ENCODE results near the gene SEMA6B.

The SEMA6B gene

DNA sequence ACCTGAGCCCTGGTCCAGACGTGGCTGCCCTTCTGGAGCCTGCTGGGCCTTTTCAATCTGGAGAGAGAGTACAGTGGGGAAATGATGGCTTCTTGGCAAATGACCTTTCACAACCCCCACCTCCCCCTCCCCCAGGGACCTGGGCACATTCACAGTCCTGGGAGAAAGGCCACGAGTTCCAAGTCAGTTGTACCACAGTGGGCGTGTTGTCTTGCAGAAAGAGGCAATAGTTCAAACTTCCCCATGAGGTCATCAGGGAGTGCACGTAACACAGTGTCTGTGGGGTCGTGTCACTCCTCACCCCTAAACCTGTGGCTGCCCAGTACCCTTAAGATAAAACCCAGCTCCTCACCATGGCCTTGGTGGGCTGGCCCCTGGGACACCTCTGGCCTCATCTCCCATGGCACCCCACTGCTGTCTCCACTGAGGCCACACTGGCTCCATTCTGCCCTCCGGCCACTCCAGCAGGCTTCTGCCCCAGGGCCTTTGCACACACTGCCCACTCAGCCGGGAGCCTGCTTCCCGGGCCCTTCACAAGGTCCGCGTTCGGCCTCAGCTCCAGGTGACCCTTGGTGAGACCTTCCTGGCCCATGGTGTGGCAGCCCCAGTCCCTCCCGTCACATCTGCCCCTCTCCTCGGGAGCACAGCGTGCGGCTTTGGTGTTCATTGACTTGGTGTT lies 54.5 kb downstream of the SEMA6B start:
- DNase-seq, result no peak

DNA sequence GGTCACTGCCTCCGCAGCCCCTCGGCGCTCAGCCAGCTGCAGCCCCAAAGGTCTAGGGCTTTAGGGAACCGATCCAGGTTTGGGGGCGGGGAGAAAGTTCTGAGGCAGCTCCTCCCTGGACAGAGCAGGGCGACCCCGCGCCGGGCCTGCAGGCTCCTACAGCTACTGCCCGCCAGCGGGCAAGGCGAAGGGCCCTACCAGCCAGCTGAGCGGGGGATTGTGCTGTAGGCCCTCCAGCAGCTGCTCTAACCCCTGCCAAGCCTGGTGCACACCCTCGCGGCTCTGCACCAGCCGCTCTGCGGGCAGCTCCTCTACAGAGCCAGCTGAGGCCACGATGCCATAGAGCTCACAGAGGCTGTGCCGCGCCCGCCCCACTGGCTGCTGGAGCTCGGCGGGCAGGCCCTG lies 55.2 kb downstream of the SEMA6B start:
- DNase-seq, result no peak

DNA sequence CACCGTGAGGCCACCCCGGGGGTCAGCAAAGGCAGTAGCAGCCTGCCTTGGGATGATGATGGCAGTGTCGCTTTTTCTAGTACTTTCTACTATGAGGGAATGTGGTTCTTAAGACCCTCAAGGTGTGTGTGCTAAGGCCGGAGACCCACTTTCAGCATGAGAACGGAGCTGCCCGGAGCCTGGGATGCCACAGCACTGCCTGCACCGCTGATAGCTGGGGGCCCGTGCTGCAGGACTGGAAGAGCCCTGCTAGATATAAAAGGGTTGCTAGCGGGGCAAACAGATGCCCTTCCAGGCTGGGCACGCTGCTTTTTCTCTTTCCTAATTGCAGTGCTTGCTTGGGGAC lies 55.7 kb downstream of the SEMA6B start:
- DNase-seq, result no peak

DNA sequence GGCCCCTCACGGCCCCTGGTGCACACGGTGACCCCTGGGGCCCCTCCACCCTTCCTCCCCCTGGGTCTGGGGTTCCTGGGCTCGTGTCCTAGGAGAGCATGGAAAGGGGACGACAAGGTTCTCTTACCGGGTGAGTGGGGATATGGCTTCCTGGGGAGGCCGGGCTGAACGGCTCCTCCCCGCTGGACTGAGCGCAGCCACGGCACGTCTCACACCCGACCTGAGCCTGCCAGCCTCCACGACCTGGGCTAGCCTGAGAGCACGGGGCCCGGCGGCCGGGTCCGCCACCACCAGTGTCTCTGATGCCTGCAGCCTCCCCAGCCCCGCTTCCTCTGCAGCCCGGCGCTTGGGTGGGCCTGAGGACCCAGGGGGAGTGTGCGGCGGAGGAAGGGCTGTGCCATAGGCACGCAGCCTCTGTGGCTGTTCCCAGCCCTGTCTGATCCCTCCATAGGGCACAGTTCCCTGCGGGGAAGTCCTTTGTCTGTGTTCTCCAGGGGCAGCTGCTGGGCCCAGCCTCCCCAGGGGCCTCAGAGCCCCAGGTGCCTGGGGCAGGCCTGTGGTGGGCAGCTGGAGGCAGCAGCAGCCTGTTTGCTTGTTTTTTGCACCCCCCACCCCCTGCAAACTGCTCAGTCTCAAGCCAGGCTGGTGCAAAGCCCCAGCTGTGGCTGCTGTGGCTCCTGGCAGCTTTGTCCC lies 56.2 kb downstream of the SEMA6B start:
- no peak for DNase-seq

DNA sequence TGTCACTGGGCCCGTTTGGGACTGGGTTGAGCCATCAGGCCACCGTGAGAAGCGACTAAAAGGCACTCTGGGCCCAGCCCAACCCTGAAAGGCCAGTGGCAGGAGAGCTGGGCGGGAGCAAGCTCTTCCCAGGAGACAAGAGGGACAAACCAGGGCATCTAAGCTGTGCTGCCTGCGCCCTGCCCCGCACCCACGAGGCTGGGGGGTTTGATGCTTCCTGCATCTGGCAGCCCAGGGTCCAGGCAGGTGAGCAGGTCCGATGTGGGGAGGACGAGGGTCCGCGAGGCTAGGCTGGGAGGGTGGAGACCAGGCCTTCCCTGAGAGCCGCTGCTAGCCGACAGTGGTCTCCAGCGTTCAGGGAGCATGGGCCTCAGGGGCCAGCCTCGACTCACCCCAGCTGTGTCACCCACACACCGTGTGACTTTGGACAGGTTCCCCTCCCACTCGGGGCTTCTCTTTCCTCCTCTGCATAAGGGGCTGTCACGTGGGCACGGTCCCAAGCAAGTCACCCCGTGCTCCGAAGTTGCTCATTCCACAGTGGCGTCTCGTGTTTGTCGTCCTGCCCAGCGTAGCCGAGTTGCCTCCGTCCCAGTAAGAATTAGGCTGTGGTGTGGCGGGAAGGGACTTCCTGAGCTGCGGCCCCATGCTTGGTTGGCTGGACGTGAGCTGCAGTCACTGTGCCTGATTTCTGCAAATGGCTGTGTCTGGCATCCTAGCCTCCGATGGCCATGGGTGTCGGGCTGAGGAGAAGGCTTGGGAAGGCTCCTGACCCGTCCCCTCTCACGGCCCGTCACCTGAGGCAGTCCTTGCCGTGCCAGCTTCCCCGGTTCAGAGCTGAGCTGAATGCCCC lies 57.0 kb downstream of the SEMA6B start:
- no peak for DNase-seq

DNA sequence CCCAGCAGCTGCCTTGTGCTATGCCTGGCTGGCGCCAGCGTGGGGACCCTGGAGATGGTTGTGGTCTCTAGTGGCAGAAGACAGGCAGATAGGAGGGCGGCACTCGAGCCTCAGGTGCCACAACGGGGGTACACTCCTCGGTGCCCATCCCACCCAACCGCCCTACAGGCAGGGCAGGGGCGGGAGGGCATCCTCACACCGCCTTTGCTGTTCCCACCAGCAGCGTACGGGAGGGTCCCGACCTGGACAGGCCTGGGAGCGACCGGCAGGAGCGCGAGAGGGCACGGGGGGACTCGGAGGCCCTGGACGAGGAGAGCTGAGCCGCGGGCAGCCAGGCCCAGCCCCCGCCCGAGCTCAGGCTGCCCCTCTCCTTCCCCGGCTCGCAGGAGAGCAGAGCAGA lies 57.8 kb downstream of the SEMA6B start:
- DNase-seq, result no peak

DNA sequence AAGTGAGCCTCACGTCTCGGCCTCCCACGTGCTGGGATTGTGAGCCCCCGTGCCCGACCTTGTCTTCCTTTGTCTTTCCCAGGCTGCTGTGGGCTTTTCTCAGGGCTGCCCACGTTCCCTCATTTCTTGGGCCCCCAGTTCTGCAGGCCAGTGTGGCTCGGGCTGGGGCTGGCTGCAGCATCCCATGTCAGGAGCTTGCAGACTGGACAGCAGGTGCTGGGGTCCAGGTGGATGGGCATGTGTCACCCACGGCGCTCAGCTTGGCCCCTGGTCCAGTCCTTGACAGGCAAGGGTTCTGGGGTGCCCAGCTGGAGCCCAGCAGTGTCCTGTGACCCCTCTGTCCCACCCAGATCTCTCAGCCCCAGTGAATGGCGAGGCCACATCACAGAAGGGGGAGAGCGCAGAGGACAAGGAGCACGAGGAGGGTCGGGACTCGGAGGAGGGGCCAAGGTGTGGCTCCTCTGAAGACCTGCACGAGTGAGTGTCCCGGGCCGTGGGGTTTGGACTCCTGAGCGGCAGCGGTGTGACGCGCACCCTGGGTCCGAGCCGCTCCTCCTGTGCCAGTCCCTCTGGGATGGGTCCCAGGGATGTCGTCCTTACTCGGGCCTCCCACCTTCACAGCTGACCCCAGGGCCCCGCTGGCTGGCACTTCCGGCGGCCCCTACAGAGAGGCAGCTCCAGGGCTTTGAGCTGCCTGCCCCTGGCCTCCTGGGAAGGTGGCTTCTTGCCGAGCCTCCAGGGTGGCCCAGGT lies 58.5 kb downstream of the SEMA6B start:
- no peak for DNase-seq

DNA sequence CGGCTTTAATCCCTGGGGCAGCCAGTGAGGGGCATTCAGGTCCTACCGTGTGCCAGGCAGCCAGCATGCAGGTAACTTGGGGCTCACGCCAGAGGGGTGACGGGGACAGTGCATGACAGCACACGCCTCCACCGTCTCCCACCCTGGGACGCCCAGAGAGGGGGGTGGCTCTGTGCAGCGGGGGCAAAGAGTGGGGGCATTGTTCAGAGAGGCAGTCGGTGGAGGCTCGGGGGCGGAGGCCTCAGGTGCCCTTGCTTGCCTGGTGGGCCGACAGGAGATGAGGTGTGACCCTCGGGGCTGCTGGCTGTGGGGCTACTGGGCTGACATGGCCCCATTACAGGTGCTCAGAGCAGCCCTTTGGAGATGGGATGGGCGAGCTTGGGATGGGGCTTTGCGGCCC lies 59.6 kb downstream of the SEMA6B start:
- DNase-seq, result no peak

DNA sequence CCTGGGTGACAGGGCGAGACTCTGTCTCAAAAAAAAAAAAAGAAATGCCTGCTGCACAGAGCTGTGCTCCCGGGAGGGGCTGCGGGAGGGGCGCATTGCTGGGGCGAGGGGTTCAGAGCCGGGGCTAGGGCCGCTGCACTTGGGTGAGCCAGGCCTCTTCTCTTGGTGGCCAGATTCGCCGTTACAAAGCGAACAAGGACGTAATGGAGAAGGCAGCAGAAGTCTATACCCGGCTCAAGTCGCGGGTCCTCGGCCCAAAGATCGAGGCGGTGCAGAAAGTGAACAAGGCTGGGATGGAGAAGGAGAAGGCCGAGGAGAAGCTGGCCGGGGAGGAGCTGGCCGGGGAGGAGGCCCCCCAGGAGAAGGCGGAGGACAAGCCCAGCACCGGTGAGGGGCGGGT lies 60.2 kb downstream of the SEMA6B start:
- no peak for DNase-seq

DNA sequence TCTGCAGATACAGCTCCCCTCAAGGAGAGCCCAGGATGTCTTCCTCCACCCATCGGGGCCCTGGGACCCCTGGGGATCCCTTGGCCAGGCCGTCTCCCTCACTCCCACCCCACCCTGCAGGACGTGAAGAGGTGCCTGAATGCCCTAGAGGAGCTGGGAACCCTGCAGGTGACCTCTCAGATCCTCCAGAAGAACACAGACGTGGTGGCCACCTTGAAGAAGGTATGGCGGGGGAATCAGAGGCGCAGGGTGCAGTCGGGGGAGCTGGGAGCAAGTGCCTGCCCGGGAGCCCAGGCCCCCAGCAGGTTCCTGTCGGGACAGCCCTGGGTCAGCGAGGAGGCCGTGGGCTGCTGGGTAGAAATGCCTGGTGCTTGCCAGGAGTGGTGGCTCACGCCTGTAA lies 60.8 kb downstream of the SEMA6B start:
- no peak for DNase-seq

DNA sequence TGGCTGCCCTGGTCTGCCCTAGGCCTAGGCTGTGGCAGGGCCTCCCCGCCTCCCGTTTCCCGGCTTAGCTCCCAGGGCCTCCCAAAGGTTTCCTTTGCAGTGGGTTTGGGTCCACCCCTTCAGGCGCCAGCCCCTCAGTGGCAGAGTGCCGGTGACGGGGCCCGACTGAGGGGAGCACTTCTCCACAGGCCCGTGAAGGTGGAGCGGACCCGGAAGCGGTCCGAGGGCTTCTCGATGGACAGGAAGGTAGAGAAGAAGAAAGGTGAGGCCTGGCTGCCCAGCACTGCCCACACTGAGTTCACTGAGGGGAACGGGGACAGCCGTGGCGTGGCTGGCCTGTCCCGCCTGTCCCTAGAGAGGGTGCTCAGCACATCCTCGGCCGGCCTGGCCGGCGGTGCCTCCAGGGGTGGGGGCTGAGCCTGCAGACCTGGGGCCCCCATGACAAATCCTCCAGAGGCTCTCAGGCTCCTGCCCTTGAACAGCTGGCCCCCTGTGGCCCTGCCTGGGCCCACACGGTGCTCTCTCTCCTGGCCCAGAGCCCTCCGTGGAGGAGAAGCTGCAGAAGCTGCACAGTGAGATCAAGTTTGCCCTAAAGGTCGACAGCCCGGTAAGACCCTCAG lies 61.6 kb downstream of the SEMA6B start:
- no peak for DNase-seq

DNA sequence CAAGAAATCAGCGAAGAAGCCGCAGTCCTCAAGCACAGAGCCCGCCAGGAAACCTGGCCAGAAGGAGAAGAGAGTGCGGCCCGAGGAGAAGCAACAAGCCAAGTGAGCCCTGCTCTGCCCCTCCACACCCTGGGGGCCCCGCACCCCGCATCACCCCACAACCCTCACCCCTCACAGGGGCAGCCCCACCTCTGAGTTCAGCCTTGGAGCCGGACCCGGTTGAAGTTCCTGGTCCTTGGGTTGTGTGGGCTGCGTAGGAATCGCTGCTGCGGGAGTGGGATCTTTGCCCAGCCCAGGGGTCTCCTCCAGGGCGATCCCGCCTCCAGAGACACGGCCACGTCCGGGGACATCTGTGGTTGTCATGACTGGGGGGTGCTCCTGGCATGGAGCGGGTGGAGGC lies 63.2 kb downstream of the SEMA6B start:
- DNase-seq, result no peak

DNA sequence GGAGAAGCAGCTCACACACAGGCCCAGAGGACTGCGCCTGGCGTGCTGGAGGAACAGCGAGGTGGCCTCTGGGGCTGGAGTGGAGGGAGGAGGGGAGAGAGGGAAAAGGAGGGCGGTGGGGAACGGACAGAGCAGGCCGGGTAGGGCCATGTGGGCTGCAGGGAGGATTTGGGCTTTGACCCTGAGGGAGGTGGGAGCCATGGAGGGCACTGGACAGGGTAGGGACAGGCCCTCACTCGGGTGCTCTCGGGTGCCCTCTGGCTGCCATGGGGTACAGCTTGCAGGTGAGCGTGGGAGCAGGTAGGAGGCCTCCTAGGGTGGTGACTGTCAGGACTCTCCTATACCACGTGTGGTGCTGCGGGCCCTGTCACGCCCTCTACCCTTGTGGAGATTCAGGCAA lies 64.0 kb downstream of the SEMA6B start:
- DNase-seq, result no peak

DNA sequence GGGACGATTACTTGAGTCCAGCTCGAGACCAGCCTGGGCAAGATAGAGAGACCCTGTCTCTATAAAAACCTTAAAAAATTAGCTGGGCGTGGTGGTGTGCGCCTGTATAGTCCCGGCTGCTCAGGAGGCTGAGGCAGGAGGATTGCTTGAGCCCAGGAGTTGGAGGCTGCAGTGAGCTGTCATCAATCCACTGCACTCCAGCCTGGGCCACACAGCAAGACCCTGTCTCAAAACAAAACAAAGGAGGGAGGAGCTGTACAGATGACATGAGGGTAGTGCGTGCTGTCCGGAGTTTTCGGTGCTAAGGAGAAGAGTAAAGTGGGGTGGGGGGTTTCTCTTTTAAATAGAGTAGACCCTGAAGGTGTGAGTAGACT lies 64.8 kb downstream of the SEMA6B start:
- DNase-seq, result no peak

DNA sequence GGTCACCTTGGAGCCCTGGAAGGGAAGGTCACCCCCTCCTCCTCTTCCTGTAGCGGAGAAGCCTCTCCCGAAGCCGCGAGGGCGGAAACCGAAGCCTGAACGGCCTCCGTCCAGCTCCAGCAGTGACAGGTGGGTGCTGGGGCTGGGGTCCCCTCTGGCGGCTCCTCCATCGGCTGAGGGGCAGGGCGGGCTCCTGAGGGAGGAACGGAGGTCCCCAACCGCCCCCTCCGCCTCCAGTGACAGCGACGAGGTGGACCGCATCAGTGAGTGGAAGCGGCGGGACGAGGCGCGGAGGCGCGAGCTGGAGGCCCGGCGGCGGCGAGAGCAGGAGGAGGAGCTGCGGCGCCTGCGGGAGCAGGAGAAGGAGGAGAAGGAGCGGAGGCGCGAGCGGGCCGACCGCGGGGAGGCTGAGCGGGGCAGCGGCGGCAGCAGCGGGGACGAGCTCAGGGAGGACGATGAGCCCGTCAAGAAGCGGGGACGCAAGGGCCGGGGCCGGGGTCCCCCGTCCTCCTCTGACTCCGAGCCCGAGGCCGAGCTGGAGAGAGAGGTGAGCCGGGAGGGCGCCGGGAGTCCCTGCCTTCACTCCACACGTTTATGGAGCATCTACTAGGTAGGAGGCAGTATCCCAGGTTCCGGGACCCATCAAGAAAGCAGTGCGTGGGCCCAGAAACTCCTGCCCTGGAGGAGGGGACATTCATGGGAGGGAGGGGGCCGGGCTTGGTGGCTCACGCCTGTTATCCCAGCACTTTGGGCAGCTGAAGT lies 65.4 kb downstream of the SEMA6B start:
- DNase-seq, result no peak

DNA sequence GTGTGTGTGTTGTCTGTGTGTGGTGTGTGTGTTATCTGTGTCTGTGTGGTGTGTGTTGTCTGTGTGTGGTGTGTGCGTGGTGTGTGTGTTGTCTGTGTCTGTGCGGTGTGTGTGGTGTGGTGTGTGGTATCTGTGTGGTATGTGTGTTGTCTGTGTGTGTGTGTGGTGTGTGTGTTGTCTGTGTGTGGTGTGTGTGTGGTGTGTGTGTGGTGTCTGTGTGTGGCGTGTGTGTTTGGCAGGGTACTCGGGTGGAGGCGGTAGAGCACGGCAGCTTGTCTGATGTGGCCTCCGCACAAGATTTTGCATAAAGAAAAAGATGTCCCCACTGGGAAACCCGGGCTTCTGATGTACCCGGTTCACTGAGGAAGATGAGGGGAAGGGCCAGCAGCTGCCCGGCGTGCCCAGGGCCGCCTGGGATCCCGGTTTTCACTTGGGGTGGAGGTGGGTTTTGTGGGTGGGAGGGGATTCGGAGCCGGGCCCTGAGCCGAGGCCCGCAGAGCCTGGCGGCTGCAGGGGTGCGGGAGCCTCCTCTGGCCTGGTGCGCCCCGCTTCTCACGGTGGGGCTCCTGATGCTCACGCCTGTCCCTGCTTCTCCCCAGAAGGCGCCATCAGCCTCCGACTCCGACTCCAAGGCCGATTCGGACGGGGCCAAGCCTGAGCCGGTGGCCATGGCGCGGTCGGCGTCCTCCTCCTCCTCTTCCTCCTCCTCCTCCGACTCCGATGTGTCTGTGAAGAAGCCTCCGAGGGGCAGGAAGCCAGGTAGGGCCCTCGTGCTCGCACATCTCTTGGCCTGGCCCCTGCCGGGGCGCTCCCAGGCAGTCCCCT lies 66.2 kb downstream of the SEMA6B start:
- no peak for DNase-seq

Data from activated CD4-positive, CD25-positive, alpha-beta regulatory T cell treated with anti-CD3 and anti-CD28 coated beads, Interleukin-2, amount 50 U/mL, for 72 hours (primary cell).